Body of pancreas (tissue), 4 donors: ENCODE data around the gene EFNA5. TPM values are rescaled to one million over a fixed set of nuclear protein-coding genes. Genes with fewer than 3 reads are reported as not detected.

ENCODE experiments used
- ATAC-seq: fragments of 150-250 bp; one replicate; pipeline ENCODE4 v1.9.1; 2016
- DNase-seq, 4 donors: peaks; one replicate each; pipeline ENCODE4 v3.0.0-alpha.2; 2019
- H3K27ac ChIP-seq, 4 donors: fragments of 200-600 bp; sonication (generic); 1 replicate in 3 of 4; 2 replicates in 1 of 4; pipeline versions ENCODE4 v1.5.1 to v1.6.1; 2016 to 2019; ENCODE audit warnings: mild to moderate bottlenecking in 1 of 4, mixed read lengths in 1 of 4, moderate library complexity in 1 of 4
- H3K27me3 ChIP-seq, 2 donors: fragments of 200-600 bp; sonication (generic); one replicate each; pipeline ENCODE4 v1.6.0; 2016; ENCODE audit warnings: mild to moderate bottlenecking in 1 of 2
- H3K36me3 ChIP-seq, 2 donors: fragments of 200-600 bp; sonication (generic); replicated peaks in 1 of 2; 2 replicates each; pipeline ENCODE4 v1.5.1; 2016; ENCODE audit warnings: low read depth in 2 of 2; ENCODE audit not compliant: insufficient read depth in 1 of 2
- H3K4me1 ChIP-seq: fragments of 200-600 bp; sonication (generic); one replicate; pipeline ENCODE4 v1.6.0; 2016
- H3K4me3 ChIP-seq, 2 donors: fragments of 200-600 bp; sonication (generic); 1 replicate in 1 of 2; 2 replicates in 1 of 2; pipeline ENCODE4 v1.5.1; 2016 to 2019
- H3K9me3 ChIP-seq, 3 donors: fragments of 200-600 bp; sonication (generic); 1 replicate in 2 of 3; 2 replicates in 1 of 3; pipeline ENCODE4 v1.5.1; 2016
- CTCF ChIP-seq, 7 experiments: fragments of 450-650 bp in 4 of 7; fragments of 200-600 bp in 3 of 7; sonication (generic) in 3 of 7; IDR thresholded peaks; one replicate each; pipeline ENCODE4 v1.5.1; 2016 to 2019; ENCODE audit warnings: antibody characterized with exemption in 7 of 7
- POLR2A ChIP-seq, 3 donors: fragments of 450-650 bp; IDR thresholded peaks; one replicate each; pipeline ENCODE4 v1.6.1; 2016; ENCODE audit warnings: antibody characterized with exemption in 3 of 3, mild to moderate bottlenecking in 2 of 3
- WGBS, 2 donors: methylation state at CpG; one replicate each; pipeline ENCODE4 v1.1.5; 2017; 5-methylcytosine and 5-hydroxymethylcytosine counted together
- intact Hi-C: fragments of 100-400 bp; cut with DNase I; formaldehyde crosslinking; loops from one replicate; pipeline ENCODE4 v1.15.1; 2023
- total RNA-seq, 2 donors: library from RNA; depleted of rRNA; stranded (reverse); fragments of >200 nt; gene quantifications; one replicate each; pipeline ENCODE4 v1.1.0, GENCODE V29; 2016

EFNA5 gene
- total RNA-seq, 2 donors from 2014 or later: 1.3 to 3.4 TPM

- ATAC-seq (no peak), DNase-seq (no peak)
- no peak for TF ChIP-seq CTCF (IDR thresholded peaks at IDR 0.05)
- TF ChIP-seq POLR2A (IDR thresholded peaks at IDR 0.05): no peak
- no peaks in the 10 kb centered on the region for H3K9me3 ChIP-seq
- H3K4me1 ChIP-seq: no peaks in the 10 kb centered on the region
- intact Hi-C loops: no loop called here
- WGBS, 2 donors: 77 to 81% methylated on average over 1 of the region's 1 CpG
- no peaks in the 10 kb centered on the region for H3K36me3 ChIP-seq
- H3K27me3 ChIP-seq: no peaks in the 10 kb centered on the region
- no peak overlapping the region for H3K27ac ChIP-seq
- no peak overlapping the region for H3K4me3 ChIP-seq
Measured at GRCh38 chr5:107661650-107662044, 9.1 kb downstream of the EFNA5 start.

GRCh38 chr5:107661038-107661649, 9.6 kb downstream of the EFNA5 start:
- Histone ChIP-seq H3K36me3 (no peaks in the 10 kb centered on the region), H3K27me3 (no peaks in the 10 kb centered on the region), H3K4me1 (no peaks in the 10 kb centered on the region), H3K4me3 (no peak overlapping the region), H3K27ac (no peak overlapping the region), H3K9me3 (no peaks in the 10 kb centered on the region)
- WGBS, 2 donors: 86 to 87% methylated on average over 7 of the region's 7 CpGs
- intact Hi-C loops: no loop called here
- no peak for TF ChIP-seq POLR2A (IDR thresholded peaks at IDR 0.05)
- no peak for TF ChIP-seq CTCF (IDR thresholded peaks at IDR 0.05)
- ATAC-seq (no peak), DNase-seq (no peak)

- Histone ChIP-seq H3K4me1 (no peaks in the 10 kb centered on the region), H3K36me3 (no peaks in the 10 kb centered on the region), H3K27me3 (no peaks in the 10 kb centered on the region), H3K4me3 (no peak overlapping the region), H3K27ac (no peak overlapping the region), H3K9me3 (no peaks in the 10 kb centered on the region)
- TF ChIP-seq POLR2A (IDR thresholded peaks at IDR 0.05): no peak
- no peak for TF ChIP-seq CTCF (IDR thresholded peaks at IDR 0.05)
- no peak for DNase-seq
- WGBS, 2 donors: 70 to 81% methylated on average over 5 of the region's 5 CpGs
- intact Hi-C loops: no loop called here
- no peak for ATAC-seq
Measured at GRCh38 chr5:107658528-107658927, 12.2 kb downstream of the EFNA5 start.

- DNase-seq (no peak), ATAC-seq (no peak)
- Histone ChIP-seq H3K9me3 (no peaks in the 10 kb centered on the region), H3K36me3 (no peaks in the 10 kb centered on the region), H3K4me1 (no peaks in the 10 kb centered on the region), H3K4me3 (no peak overlapping the region), H3K27ac (no peak overlapping the region), H3K27me3 (no peaks in the 10 kb centered on the region)
- WGBS, 2 donors: 72 to 75% methylated on average over 3 of the region's 3 CpGs
- TF ChIP-seq CTCF (IDR thresholded peaks at IDR 0.05): no peak
- no peak for TF ChIP-seq POLR2A (IDR thresholded peaks at IDR 0.05)
- intact Hi-C loops: no loop called here
Measured at GRCh38 chr5:107655831-107656230, 14.9 kb downstream of the EFNA5 start.

GRCh38 chr5:107654827-107655226, 15.9 kb downstream of the EFNA5 start:
- ATAC-seq: no peak

More at GRCh38 chr5:107654827-107655226, 15.9 kb downstream of the EFNA5 start:
- TF ChIP-seq POLR2A (IDR thresholded peaks at IDR 0.05) (no peak), CTCF (IDR thresholded peaks at IDR 0.05) (no peak)
- Histone ChIP-seq H3K27me3 (no peaks in the 10 kb centered on the region), H3K4me1 (no peaks in the 10 kb centered on the region), H3K36me3 (no peaks in the 10 kb centered on the region), H3K27ac (no peak overlapping the region), H3K4me3 (no peak overlapping the region), H3K9me3 (no peaks in the 10 kb centered on the region)
- WGBS, 2 donors: 87 to 100% methylated on average over 1 of the region's 1 CpG
- intact Hi-C loops: no loop called here
- DNase-seq: no peak
